NT2/D1 (cell line): ENCODE measurements around the gene HPCA.

Experiments
- SUZ12 ChIP-seq: IDR thresholded peaks from 2 replicates; pipeline ENCODE4 v1.6.1; 2011; ENCODE audit not compliant: insufficient read length, insufficient read depth; ENCODE audit errors: extremely low read depth
- YY1 ChIP-seq: IDR thresholded peaks from 2 replicates; pipeline ENCODE4 v1.6.1; 2011; ENCODE audit not compliant: insufficient read length, insufficient read depth

GRCh38 chr1:32867671-32868070, 18.6 kb upstream of the HPCA start:
- no peak for TF ChIP-seq YY1
- TF ChIP-seq SUZ12, result no peak
